GM12892 (cell line): ENCODE measurements around the gene RPL36AL.
"Not testable (repeated sequence)": the region's sequence is repeated elsewhere in the genome, so short reads cannot be mapped to it uniquely, and the experiment has no call there.

Experiments used
- DNase-seq: peaks from one replicate; pipeline ENCODE4 v3.0.0; 2011; ENCODE audit not compliant: insufficient read length
- FAIRE-seq: peaks from 2 replicates; lab custom pipeline; 2011; peaks lifted over from hg19 to GRCh38; lab: Jason Lieb, UNC
- POLR2A ChIP-seq: IDR thresholded peaks from 2 replicates; pipeline ENCODE4 v1.6.1; 2011; ENCODE audit warnings: low read depth, low read length, control low read depth
- POLR2AphosphoS5 ChIP-seq: IDR thresholded peaks from 2 replicates; pipeline ENCODE4 v1.6.1; 2011; ENCODE audit warnings: low read depth, low read length, control low read depth
- TAF1 ChIP-seq: IDR thresholded peaks from 2 replicates; pipeline ENCODE4 v1.6.1; 2011; ENCODE audit warnings: low read depth, mild to moderate bottlenecking, control low read depth, low read length, borderline replicate concordance

RPL36AL gene

DNA sequence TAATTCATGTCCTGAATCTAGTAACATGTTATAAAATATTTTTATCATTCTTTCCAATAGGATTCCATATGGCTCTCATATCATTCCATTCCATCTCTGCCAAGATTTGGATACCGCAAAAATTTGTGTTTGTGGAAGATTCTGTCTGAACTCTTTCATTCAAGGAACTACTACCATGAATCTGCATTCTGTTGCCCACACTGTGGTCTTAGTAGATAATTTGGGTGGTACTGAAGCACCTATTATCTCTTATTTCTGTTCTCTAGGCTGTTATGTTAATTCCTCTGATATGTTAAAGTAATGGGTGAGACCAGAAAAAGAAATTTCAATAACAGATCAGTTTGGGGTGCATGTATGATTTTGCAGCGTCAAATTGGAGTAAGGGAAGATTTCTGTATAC lies 6.2 kb downstream of the RPL36AL start:
- FAIRE-seq (no peak), DNase-seq (no peak)
- TF ChIP-seq TAF1, result no peak
- TF ChIP-seq POLR2A, result no peak
- no peak for TF ChIP-seq POLR2AphosphoS5

- no peak for FAIRE-seq
- DNase-seq, result no peak
- no peak for TF ChIP-seq TAF1
- TF ChIP-seq POLR2AphosphoS5, result no peak
- TF ChIP-seq POLR2A, result no peak
These were observed 7.8 kb downstream of the RPL36AL start for GRCh38 chr14:49612671-49613070.

DNA sequence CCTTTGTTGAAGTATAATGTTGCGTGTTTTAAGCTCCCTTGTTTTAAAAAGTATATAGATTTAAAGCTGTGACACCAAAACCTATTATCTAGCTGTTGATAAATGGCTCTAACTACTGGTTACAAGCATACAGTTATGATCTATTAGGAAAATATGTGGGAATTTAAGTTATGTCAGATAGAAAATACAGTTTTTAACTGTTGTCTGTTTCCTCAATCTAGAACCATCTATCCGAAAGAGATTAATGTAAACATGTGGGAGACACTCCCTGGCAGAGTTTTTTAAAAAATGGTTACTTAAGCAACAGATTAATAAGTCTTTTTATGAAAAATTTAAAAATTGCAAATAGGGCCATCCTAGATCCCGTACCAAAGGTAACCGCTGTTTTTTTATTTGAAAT lies 8.2 kb downstream of the RPL36AL start:
- TF ChIP-seq TAF1 (no peak), POLR2A (no peak), POLR2AphosphoS5 (no peak)
- FAIRE-seq (no peak), DNase-seq (no peak)

GRCh38 chr14:49607583-49607982 lies 12.8 kb downstream of the RPL36AL start:
- DNase-seq, result no peak
- TF ChIP-seq TAF1, result no peak
- TF ChIP-seq POLR2A, result no peak
- TF ChIP-seq POLR2AphosphoS5, result no peak
- FAIRE-seq, result no peak

- DNase-seq (peak; percentile 47), FAIRE-seq (peak; percentile 76)
- TF ChIP-seq POLR2A (peak; percentile 94), TAF1 (peak; percentile 90), POLR2AphosphoS5 (peak; percentile 89)
These were observed 21.7 kb downstream of the RPL36AL start, which contains the start of gene LRR1 for GRCh38 chr14:49598485-49599300. Gene LRR1, plus strand, starts transcription at chr14:49598940. Its CDS starts 81 bp downstream, at chr14:49599021.

GRCh38 chr14:49598189-49598484 lies 22.3 kb downstream of the RPL36AL start:
- FAIRE-seq (no peak), DNase-seq (no peak)

DNA sequence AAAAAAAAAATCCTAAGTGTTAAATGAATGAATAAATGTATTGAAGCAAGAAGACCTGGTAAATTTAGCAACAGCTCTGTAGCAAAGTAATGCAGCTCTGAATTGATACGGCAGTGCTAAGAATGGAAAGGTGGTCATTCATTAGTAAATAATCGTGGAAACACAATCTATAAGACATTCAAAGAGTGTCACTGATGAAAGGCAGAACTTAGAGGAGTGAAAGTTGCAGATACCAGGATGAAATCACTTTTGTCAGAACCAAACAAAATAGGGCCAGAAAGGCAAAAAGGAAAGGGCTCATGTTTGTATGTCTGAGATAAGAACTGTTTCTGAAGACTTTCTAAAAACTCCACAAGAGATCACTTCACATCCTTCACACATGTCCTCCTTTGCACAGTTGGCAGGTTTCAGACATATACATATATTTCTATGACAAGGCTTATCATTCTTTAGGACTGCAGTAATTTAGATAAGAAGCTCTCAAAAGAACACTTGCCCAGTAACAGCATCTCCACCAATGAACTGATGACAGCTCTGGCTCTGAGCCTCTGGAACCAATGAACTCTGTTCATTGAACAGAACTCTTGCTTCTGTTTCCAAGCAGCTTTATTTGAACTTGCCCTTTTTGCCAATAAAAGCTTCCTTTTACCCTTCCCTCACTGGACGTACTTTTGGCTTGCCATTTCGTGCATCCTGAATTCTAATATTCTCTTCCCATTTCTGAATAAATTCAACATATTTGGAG lies 25.9 kb downstream of the RPL36AL start:
- peak; percentile 84 for FAIRE-seq
- TF ChIP-seq TAF1 (no peak), POLR2AphosphoS5 (no peak)
- no peak for DNase-seq

More at GRCh38 chr14:49598189-49598484, 22.3 kb downstream of the RPL36AL start:
- TF ChIP-seq TAF1 (no peak), POLR2AphosphoS5 (no peak)

DNA sequence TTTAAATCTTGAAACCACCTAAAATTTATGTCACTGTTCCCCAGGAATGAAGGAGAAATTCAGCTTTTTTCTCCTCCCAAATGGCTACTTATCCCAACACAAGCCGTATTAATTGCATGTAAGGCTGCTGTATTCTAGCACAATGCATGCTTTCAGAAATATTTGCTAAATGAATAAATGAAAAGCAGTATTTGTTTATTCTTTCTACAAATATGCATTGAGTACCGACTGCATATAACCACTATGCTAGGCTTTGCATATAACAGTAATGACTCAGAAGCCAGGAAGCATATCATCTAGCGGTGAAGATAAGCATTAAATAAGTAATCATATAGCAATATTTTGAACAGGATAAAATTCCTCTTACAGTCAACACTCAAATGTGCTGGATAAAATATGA lies 27.4 kb downstream of the RPL36AL start:
- no peak for DNase-seq
- TF ChIP-seq POLR2A (no peak), POLR2AphosphoS5 (no peak), TAF1 (no peak)
- FAIRE-seq, result no peak

DNA sequence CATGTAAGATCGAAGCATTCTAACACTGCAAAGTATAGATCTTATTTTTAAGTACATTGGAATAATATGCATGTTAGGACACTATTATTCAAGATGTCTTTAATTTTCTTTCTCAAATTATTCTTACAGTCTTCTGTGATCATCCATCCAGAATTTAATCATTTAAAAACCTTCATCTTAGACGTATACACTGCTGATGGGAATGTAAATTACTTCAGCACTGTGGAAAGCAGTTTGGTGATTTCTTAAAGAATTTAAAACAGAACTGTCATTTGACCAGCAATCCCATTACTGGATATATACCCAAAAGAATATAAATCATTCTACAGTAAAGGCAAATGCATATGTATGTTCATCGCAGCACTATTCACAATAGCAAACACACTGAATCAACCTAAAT lies 31.0 kb downstream of the RPL36AL start:
- no peak for TF ChIP-seq TAF1
- no peak for TF ChIP-seq POLR2A
- DNase-seq (no peak), FAIRE-seq (no peak)

- no peak for TF ChIP-seq TAF1
- no peak for TF ChIP-seq POLR2A
- TF ChIP-seq POLR2AphosphoS5, result no peak
- FAIRE-seq, result no peak
- DNase-seq, result no peak
These were observed 33.6 kb downstream of the RPL36AL start for GRCh38 chr14:49586673-49587460.

GRCh38 chr14:49585803-49586672 lies 34.4 kb downstream of the RPL36AL start, which contains the start of gene RPS29:
Gene RPS29, minus strand, starts transcription at chr14:49586380. Its CDS starts 34 bp downstream, at chr14:49586346.
- TF ChIP-seq POLR2A, result peak; percentile 97
- peak; percentile 96 for TF ChIP-seq TAF1
- peak; percentile 96 for TF ChIP-seq POLR2AphosphoS5
- DNase-seq, result peak; percentile 66
- peak; percentile 97 for FAIRE-seq

DNA sequence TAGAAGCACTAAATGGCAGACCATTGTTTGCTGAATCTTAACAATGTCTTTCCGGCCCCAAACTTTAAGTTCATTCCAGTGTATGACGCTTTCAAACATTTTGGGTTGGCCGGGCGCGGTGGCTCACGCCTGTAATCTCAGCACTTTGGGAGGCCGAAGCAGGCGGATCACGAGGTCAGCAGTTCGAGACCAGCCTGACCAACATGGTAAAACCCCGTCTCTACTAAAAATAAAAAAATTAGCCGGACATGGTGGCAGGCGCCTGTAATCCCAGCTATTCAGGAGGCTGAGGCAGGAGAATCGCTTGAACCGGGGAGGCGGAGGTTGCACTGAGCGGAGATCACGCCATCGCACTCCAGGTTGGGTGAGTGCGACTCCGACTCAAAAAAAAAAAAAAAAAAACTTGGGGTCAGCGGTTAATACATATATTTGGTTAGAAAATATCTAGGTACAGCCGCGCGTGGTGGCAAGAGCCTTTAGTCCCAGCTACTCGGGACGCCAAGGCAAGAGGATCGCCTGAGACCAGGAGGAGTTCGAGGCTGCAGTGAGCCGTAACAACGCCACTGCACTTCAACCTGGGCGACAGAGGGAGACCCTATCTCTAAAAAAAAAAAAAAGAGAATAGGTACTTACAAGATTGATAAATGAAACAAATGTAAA lies 35.3 kb downstream of the RPL36AL start:
- not testable (repeated sequence) for FAIRE-seq, DNase-seq
